RWPE1 (cell line): ENCODE measurements around the gene FAM219B.
"Not testable (repeated sequence)": the region's sequence is repeated elsewhere in the genome, so short reads cannot be mapped to it uniquely, and the experiment has no call there.

Source experiments
- CTCF ChIA-PET: fragments of 350-600 bp; sonication (Branson Sonifier 250); formaldehyde crosslinking; extraction: SDS; loops from one replicate; lab custom pipeline; 2021; lab: Yijun Ruan, JAX
- POLR2A ChIA-PET: fragments of 400-600 bp; formaldehyde crosslinking; extraction: SDS; loops from one replicate; lab custom pipeline; 2020; ENCODE audit warnings: antibody characterized with exemption; ENCODE audit not compliant: low non-redundant PET; lab: Yijun Ruan, JAX
- DNase-seq: peaks from one replicate; pipeline ENCODE4 v3.0.0; 2012; ENCODE audit warnings: low spot score
- H3K27ac ChIP-seq: fragments of 450-650 bp; 2 replicates; pipeline ENCODE4 v1.5.1; 2017
- CTCF ChIP-seq: fragments of 450-650 bp; conservative IDR thresholded peaks from 2 replicates; pipeline ENCODE4 v1.5.1; 2017; ENCODE audit warnings: low read depth, mild to moderate bottlenecking

FAM219B gene

GRCh38 chr15:74924525-74924924 lies 17.9 kb upstream of the FAM219B start:
- POLR2A ChIA-PET = no interaction called here
- H3K27ac ChIP-seq = no peak overlapping the region
- CTCF ChIA-PET = no interaction called here
- TF ChIP-seq CTCF = no peak
- DNase-seq = no peak

DNA sequence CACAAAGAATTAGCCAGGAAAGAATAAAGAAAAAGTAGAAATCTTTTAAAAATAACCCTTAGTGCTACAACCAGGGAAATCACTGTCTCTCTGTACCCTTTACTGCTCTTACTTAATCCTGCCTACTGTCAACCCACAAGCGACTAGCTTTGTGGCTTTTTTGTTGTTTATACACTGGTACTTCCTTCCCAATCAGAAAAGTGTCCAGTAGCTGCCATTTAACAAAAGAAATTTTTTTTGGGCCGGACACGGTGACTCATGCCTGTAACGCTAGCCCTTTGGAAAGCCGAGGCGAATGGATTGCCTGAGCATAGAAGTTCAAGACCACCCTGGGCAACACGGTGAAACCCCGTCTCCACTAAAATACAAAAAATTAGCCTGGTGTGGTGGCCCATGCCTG lies 13.8 kb upstream of the FAM219B start:
- ChIA-PET POLR2A (no interaction called here), CTCF (interaction anchor here (0.6 kb wide), 2 partner anchors 86 to 477 kb away, joined by 3 read pairs; no protein-coding TSS in a partner anchor)
- no peak for DNase-seq
- no peak for TF ChIP-seq CTCF
- H3K27ac ChIP-seq = no peak overlapping the region

DNA sequence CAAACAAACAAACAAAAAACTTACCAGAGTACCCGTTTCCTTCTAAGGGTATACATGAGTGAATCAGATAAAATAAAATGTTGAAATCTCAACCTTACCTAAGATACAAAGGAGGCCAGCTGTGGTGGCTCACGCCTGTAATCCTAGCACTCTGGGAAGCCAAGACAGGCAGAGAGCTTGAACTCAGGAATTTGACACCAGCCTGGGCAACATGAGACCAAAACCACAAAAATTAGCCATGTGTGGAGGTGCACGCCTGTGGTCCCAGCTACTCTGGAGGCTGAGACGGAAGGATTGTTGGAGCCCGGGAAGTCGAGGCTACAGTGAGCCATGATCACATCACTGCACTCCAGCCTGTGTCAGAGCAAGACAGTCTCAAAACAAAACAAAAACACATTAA lies 11.0 kb upstream of the FAM219B start:
- POLR2A ChIA-PET = interaction anchor here (0.6 kb wide), 1 partner anchor 64 kb away, joined by 3 read pairs; no protein-coding TSS in a partner anchor
- TF ChIP-seq CTCF = no peak
- CTCF ChIA-PET = interaction anchor here (0.7 kb wide), 1 partner anchor 33 kb away, joined by 6 read pairs; no protein-coding TSS in a partner anchor
- H3K27ac ChIP-seq = no peak overlapping the region
- DNase-seq = no peak

DNA sequence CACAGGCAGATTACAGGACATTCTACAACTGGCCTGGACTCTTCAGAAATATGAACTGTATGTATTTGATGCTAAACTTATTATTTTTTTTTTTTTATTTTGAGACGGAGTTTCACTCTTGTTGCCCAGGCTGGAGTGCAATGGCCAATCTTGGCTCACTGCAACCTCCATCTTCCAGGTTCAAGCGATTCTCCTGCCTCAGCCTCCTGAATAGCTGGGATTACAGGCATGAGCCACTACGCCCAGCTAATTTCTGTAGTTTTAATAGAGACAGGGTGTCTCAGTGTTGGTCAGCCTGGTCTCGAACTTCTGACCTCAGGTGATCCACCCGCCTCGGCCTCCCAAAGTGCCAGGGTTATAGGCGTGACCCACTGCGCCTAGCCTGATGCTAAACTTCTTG lies 7.1 kb upstream of the FAM219B start:
- CTCF ChIA-PET = interaction anchor here (0.6 kb wide), 1 partner anchor 9 kb away, joined by 8 read pairs; no protein-coding TSS in a partner anchor
- DNase-seq, H3K27ac ChIP-seq, POLR2A ChIA-PET: not testable (repeated sequence)

GRCh38 chr15:74913041-74913440 lies 6.4 kb upstream of the FAM219B start:
- peak overlapping the region; percentile 30 for H3K27ac ChIP-seq
- POLR2A ChIA-PET = no interaction called here
- CTCF ChIA-PET = no interaction called here
- TF ChIP-seq CTCF = no peak
- DNase-seq = no peak

DNA sequence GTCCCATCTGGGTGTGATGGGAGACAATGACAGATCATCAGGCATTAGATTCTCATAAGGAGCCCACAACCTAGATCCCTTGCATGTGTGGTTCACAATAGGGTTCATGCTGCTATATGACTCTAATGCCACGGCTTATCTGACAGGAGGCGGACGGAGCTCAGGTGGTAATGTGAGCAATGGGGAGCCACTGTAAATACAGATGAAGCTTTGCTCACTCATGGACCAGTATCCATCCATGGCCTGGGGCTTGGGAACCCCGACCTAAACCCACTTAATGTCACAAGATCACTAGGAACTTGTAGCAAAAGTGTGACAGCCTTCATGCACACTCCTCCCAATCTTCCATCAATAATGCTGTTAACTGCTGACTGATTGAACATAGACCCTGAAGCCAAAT lies 2.0 kb upstream of the FAM219B start:
- H3K27ac ChIP-seq = no peak overlapping the region
- ChIA-PET POLR2A (no interaction called here), CTCF (no interaction called here)
- DNase-seq = no peak
- TF ChIP-seq CTCF = no peak

DNA sequence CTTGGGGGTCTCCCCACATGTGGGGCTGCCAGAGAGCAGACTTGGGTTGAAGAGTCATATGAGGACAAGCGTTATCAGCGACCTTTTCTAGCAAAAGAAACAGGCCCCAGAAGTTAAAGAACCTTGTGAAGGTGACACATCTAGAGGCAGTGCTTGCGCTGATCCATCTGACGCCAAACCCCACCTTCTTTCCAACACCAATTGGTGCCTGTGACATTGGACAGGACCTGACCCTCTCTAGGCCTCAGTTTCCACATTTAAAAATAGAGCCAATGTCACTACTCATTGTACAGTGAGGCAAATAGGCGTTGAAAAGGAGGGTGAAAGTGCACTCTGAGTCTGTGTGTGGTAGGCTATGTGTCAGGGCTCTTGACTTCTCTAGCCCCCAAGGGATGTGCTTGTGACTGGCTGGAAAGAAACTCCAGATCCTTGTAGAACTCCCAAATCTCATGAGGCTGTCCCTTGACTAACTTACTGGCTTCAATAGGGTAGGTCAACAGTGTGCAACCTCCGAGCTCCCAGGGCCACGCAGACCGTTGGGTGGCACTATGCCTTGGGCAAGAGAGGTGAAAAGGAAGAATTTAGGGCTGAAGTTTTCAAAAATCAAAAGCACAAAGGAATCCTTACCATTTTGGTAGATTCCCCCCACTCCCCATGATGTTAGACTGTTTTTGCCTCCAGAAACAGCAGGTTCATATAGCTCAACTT lies 666 bp upstream of the FAM219B start:
- H3K27ac ChIP-seq = peak overlapping the region; percentile 83
- no peak for DNase-seq
- ChIA-PET CTCF (interaction anchor here (0.6 kb wide), 3 partner anchors 66 to 273 kb away, joined by 3 to 4 read pairs (median 3); no protein-coding TSS in a partner anchor), POLR2A (interaction anchor here (0.6 to 1.0 kb wide), 2 partner anchors 88 to 125 kb away, joined by 3 read pairs; no protein-coding TSS in a partner anchor)
- no peak for TF ChIP-seq CTCF
